Lower lobe of right lung (tissue), 2 donors: ENCODE data around the gene HMCN2. TPM values are rescaled to one million over a fixed set of nuclear protein-coding genes. Genes with fewer than 3 reads are reported as not detected.
"Not testable (repeated sequence)": the region's sequence is repeated elsewhere in the genome, so short reads cannot be mapped to it uniquely, and the experiment has no call there.

Experiments used
- ATAC-seq, 2 donors: fragments of 200-7000 bp; cut with Tn5 transposase; one replicate each; pipeline ENCODE4 v1.9.1; 2020 to 2022; ENCODE audit warnings: mild to moderate bottlenecking in 2 of 2, moderate library complexity in 2 of 2
- DNase-seq: peaks from one replicate; pipeline ENCODE4 v3.0.0-alpha.2; 2020
- H3K27ac ChIP-seq: fragments of 200-600 bp; one replicate; pipeline ENCODE4 v1.8.0; 2022
- H3K27me3 ChIP-seq: fragments of 200-600 bp; one replicate; pipeline ENCODE4 v1.8.0; 2022; ENCODE audit warnings: low read depth
- H3K36me3 ChIP-seq: fragments of 200-600 bp; one replicate; pipeline ENCODE4 v1.8.0; 2022; ENCODE audit warnings: mild to moderate bottlenecking
- H3K4me1 ChIP-seq: fragments of 200-600 bp; one replicate; pipeline ENCODE4 v1.8.0; 2022
- H3K4me3 ChIP-seq: fragments of 200-600 bp; one replicate; pipeline ENCODE4 v1.8.0; 2022; ENCODE audit warnings: mild to moderate bottlenecking
- H3K9me3 ChIP-seq: fragments of 200-600 bp; one replicate; pipeline ENCODE4 v1.8.0; 2022
- CTCF ChIP-seq: fragments of 200-600 bp; IDR thresholded peaks from one replicate; pipeline ENCODE4 v1.8.0; 2022; ENCODE audit warnings: antibody characterized with exemption, mild to moderate bottlenecking
- intact Hi-C: fragments of 100-400 bp; cut with DNase I; formaldehyde crosslinking; loops from one replicate; pipeline ENCODE4 v1.11.0; 2022
- total RNA-seq: library from RNA; stranded (reverse); fragmentation: NEBNext Ultra II Directional; extraction: Animal tissue kit (Norgen Biotek cat#: 25700); gene quantifications from one replicate; pipeline ENCODE4 v1.2.1, GENCODE V29; 2021
- donor health status: DM: no; HTN: yes; CAD: no; lungs with severe emphysema.

The HMCN2 gene
- total RNA-seq, 1 donor from 2014 or later: 4.7 TPM

- no peaks in the 10 kb centered on the region for H3K36me3 ChIP-seq
- no peaks in the 10 kb centered on the region for H3K9me3 ChIP-seq
- no peaks in the 10 kb centered on the region for H3K27me3 ChIP-seq
- H3K4me1 ChIP-seq: no peaks in the 10 kb centered on the region
- H3K27ac ChIP-seq: no peak overlapping the region
- no peak overlapping the region for H3K4me3 ChIP-seq
- DNase-seq (no peak), ATAC-seq (no peak)
- no peak for TF ChIP-seq CTCF
- intact Hi-C loops: no loop called here
These were observed 133.1 kb downstream of the HMCN2 start for GRCh38 chr9:130398487-130399240.

GRCh38 chr9:130399768-130400167, 134.2 kb downstream of the HMCN2 start:
- ATAC-seq: no peak
- Histone ChIP-seq H3K27ac (no peak overlapping the region), H3K4me3 (no peak overlapping the region), H3K9me3 (no peaks in the 10 kb centered on the region), H3K27me3 (no peaks in the 10 kb centered on the region), H3K36me3 (no peaks in the 10 kb centered on the region), H3K4me1 (no peaks in the 10 kb centered on the region)
- intact Hi-C loops: no loop called here
- no peak for DNase-seq
- no peak for TF ChIP-seq CTCF

- Histone ChIP-seq H3K4me3 (no peak overlapping the region), H3K27ac (no peak overlapping the region), H3K36me3 (no peaks in the 10 kb centered on the region), H3K9me3 (no peaks in the 10 kb centered on the region), H3K27me3 (no peaks in the 10 kb centered on the region), H3K4me1 (no peaks in the 10 kb centered on the region)
- intact Hi-C loops: no loop called here
- TF ChIP-seq CTCF: no peak
- DNase-seq: no peak
- ATAC-seq: no peak
These were observed 135.3 kb downstream of the HMCN2 start for GRCh38 chr9:130400870-130401269.

GRCh38 chr9:130401742-130402141, 136.2 kb downstream of the HMCN2 start:
- H3K9me3 ChIP-seq, ATAC-seq, H3K27ac ChIP-seq, H3K27me3 ChIP-seq, H3K36me3 ChIP-seq, H3K4me1 ChIP-seq, H3K4me3 ChIP-seq, intact Hi-C loops, DNase-seq: not testable (repeated sequence)

- DNase-seq (no peak), ATAC-seq (no peak)
- Histone ChIP-seq H3K27me3 (no peaks in the 10 kb centered on the region), H3K4me1 (no peaks in the 10 kb centered on the region), H3K4me3 (no peak overlapping the region), H3K36me3 (no peaks in the 10 kb centered on the region), H3K27ac (no peak overlapping the region), H3K9me3 (no peaks in the 10 kb centered on the region)
- intact Hi-C loops: no loop called here
- no peak for TF ChIP-seq CTCF
These were observed 136.7 kb downstream of the HMCN2 start for GRCh38 chr9:130402243-130402642.

GRCh38 chr9:130402645-130403440, 137.3 kb downstream of the HMCN2 start:
- no peaks in the 10 kb centered on the region for H3K9me3 ChIP-seq
- ATAC-seq (no peak), DNase-seq (no peak)
- no peaks in the 10 kb centered on the region for H3K27me3 ChIP-seq
- no peak overlapping the region for H3K27ac ChIP-seq
- no peak for TF ChIP-seq CTCF
- H3K4me3 ChIP-seq: no peak overlapping the region
- intact Hi-C loops: no loop called here
- H3K4me1 ChIP-seq: no peaks in the 10 kb centered on the region
- H3K36me3 ChIP-seq: no peaks in the 10 kb centered on the region
